GM21423 (cell line): ENCODE measurements around the gene SFTPB.
"Not testable (repeated sequence)": the region's sequence is repeated elsewhere in the genome, so short reads cannot be mapped to it uniquely, and the experiment has no call there.

Experiments
- ATAC-seq: cut with Tn5 transposase; IDR thresholded peaks from one replicate; pipeline ENCODE4 v1.9.1; 2021; ENCODE audit warnings: mild to moderate bottlenecking, moderate library complexity; ENCODE audit not compliant: unreplicated experiment

The SFTPB gene

DNA sequence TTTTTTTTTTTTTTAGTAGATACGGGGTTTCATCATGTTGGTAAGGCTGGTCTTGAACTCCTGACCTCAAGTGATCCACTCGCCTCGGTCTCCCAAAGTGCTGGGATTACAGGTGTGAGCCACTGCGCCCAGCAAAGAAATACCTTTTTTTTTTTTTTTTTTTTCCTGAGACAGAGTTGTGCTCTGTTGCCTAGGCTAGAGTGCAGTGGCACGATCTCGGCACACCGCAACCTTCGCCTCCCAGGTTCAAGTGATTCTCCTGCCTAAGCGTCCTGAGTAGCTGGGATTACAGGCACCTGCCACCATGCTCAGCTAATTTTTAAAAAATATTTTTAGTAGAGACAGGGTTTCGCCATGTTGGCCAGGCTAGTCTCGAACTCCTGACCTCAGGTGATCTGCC lies 7.7 kb downstream of the SFTPB start:
- ATAC-seq = not testable (repeated sequence)

DNA sequence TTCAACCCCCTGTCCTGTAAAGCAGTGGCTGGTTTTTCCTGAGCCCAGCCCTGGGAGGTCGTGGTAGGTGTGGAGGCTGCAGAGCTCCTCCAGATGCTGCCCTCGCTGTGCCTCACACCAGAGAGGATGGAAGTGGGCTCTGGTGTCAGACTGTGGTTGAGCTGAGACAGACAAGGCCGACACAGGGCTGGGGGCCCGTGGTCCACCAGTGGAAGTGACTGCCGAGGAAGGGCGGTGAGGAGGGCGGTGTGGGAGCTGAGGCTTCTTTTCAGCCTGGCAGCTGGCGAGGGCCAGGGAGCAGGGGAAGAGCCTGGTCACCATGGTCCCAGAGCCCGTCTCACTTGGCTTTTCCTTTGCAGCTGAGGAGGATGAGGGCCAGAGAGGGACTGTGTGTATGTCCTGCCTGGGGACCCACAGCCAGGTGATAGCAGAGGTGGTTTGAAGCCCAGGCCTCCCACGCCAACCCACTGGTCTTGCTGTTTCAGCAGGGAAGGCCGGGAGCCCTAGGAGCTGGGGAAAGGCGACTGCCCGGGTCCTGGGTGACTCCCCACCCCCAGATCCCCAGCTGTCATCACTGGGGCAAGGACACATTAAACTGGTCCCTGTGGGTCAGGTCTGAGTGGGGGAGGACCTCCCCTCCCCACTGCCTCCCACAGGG lies 8.5 kb downstream of the SFTPB start:
- ATAC-seq = no peak

DNA sequence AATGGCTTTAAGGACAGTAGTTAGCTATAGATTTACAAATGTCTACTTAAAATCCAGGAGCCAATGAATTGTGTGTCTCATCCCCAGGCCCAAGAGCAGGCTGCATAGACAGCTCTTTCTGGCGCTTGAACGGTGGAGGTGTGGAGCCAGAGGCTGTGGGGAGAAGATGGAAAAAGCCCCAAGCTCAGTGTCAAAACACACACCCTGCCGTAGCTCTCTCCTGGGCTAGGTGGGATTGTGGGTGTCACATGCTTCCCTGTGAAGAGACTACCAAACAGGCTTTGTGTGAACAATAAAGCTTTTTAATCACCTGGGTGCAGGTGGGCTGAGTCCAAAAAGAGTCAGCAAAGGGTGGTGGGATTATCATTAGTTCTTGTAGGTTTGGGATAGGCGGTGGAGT lies 10.6 kb downstream of the SFTPB start:
- not testable (repeated sequence) for ATAC-seq

DNA sequence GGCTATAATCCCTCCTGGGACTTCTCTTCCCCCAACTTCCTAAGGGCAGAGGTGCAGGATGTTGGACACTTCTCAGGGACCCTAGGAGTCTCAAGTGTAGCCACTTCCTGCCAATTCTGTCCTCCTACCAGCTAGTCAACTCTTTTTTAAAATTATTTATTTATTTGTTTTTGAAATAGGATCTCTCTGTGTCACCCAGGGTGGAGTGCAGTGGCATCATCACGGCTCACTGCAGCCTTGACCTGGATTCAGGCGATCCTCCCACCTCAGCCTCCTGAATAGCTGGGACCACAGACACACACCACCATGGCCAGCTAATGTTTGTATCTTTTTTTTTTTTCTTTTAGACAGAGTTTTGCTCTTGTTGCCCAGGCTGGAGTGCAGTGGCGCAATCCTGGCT lies 11.5 kb downstream of the SFTPB start:
- ATAC-seq = no peak

DNA sequence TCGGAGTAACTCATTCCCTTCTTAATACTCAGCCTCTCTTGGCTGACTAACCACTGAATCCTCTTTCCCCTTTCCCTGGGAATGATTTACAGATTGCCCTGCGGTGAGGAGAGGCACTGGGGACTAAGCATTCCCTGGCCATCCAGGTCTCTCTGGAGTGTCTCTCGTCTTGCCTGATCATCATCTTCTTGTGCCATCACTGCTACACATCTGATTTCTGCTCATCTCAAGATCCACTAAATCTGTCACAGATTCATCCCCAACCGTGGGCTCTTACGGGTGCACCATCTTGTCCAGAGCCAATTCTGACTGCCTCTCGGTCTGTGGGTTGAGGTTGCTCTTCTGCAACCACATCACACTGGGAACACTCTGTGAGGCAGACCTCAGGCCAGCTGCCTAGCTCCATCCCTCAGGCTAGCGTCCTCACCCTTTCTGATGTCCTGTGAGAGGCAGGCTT lies 12.0 kb downstream of the SFTPB start:
- ATAC-seq = no peak

DNA sequence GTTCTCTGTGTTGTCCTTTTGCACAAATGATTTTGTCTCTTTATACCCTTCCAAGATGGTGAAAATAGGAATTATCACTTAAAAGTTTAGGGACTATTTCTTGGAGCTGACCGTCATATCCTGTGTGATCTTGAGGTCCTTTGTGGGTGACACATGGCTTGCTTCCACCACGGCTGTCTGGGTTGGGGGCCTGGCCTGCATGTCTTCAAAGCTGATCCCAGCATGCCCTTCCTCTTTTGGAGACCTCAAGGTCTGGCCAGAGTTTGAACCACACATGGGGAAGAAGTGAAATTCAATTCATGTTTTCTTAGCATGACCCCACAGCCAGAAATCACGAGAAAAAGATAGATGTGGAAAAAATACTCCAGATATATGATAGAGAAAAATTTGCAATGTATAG lies 14.0 kb downstream of the SFTPB start:
- ATAC-seq = no peak

DNA sequence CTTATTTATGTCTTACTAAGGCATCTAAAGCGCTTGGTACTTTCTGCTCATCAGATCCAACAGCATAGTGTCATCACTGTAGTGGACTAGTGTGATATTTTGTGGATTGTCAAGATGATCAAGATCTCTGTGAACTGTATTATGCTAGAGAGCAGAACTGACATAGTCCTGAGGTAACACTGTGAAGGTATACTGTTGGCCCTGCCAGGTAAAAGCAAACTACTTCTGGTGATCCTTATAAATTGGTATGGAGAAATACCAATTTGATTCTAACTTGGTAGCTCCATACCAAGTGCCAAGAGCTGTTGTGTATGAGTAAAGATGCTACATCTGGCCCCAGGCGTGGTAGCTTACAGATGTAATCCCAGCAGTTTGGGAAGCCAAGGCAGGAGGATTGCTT lies 15.9 kb downstream of the SFTPB start:
- ATAC-seq = no peak

DNA sequence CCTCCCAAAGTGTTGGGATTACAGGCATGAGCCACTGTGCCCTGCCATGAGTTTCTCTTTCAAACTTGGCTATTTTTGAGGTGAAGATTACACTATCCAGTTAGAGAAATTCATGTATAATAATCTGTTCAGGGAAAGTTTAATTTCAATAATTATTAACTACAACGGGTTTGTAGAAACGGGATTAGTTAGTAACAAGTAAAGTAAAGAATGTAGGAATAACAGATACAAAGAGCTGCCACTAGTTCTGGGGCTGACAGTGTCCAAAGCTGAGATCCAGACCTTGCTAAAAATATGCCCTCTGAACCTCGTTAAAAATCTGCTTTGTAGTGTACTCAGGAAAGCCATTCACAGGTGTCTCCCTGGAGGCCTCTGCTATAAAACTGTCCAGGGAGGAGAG lies 16.9 kb downstream of the SFTPB start:
- no peak for ATAC-seq

DNA sequence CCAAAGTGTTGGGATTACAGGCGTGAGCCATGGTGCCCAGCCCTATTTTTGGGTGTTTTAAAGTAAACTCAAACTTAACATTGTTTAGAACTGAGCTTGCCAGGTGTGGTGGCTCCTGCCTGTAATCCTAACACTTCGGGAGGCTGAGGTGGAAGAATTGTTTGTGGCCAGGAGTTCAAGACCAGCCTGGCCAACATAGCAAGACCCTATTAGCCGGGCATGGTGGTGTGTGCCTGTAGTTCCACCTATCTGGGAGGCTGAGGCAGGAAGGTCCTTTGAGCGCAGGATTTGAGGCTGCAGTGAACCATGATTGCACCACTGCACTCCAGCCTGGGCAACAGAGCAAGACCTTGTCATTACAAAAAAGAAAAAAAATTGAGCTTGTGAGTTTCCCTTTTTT lies 17.5 kb downstream of the SFTPB start:
- ATAC-seq = no peak

DNA sequence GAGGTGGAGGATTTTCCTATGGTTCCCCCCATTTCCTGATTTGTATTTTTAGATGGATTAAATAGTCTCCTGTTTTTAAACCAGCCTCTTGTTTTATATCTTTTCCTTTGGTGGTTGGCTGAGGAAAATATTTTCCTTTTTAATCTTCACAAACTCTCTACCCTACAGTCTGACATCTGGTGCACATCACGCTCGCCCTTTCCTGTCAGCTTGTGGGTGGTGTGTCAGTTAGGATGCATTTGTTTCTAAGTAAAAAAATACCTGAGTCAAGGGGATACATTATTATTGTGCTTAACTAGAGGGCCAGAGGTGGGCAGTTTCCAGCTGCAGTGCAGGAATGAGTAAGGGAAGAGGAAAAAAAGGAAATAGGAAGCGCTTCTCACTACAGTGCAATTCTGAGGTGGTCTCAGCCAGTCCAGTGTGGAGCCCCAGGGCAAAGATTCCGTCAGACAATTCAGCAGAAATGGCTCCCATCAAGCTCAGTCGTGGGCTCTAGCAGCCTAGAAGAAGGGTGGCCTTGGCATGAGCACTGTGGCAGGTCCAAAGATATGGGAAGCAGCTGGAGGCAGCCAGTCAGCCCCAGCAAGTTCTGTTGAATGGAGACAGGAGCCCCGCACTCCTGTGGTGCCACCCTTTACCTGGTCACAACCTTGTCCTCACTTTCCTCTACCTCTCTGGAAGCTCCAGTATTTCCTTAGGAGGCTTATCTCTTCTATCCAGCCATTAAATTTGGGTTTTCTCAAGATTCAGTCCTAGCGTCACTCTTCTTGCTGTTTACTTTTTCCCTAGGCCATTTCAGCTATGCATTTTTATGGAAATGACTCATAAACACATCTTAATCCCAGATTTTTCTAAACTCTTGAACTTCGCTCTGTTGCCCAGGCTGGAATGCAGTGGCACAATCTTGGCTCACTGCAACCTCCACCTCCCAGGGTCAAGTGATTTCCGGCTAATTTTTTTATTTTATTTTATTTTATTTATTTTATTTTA lies 18.5 kb downstream of the SFTPB start:
- no peak for ATAC-seq

DNA sequence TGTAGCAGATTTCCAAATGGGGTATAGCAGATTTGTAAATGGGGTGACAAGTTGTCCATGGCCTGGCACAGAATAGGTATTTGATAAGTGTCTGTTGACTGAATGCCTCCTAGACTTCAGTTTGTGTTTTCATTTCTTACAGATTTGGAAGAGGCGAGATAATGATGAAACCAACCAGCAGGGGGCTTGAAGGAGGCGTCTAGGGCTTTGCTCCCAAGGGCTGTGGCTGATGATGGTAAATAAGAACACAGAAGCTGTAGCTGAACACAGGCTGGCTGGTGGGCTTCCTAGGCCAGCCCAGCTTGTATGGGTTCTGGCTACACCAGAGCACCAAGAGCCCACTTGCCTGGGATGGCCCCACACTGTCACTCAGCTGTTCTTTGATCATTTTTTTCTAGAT lies 19.4 kb downstream of the SFTPB start:
- ATAC-seq = no peak

DNA sequence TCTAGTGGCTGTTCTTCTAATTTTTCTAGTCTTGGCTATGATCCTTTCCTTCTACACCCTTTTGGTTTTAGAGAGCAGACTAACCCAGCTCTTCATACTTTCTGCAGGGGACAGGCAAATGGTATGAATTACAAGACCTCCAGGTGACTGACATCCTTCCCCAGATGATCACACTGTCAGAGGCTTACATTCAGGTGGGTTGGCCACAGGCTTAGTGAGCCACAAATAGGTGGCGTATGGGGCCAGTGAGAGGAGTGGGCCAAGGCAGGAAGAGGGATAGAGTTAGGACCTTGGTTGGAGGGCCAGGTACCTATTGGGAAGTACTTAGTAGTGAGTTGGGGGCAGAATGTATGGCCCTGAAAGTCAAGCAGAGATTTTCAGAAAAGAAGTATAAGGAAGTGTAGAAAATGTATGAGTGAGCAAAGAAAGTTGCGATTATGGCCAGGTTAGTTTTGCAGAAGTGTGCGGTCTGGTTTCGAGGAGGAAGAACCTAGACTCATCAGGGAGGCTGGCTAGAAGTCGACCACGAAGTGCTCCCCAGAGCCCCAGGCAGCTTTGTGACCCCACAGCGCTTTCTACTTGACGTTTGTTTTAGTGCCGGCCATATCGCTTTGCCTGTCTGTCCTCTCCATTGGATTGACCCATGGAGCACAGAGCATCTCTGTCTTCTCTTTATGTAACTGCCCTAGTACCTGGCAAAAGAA lies 20.0 kb downstream of the SFTPB start:
- ATAC-seq = peak; percentile 56

DNA sequence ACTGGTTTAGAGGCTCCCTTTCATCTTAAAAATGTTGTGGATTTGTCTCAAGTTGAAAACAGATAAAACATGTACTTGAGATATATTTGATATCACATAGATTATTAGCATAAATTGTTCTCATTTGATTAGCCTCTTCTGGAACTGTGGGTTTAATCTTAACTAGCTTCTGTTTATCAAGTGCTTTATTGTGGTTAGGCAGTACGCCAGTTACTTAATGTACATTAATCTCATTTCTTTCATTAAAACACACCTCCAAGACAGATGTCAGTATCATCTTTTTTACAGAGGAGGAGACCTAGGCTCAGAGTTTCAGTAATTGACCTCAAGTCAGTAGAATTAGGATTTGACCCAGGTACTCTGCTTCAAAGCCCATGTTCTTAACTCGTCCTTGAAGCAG lies 21.8 kb downstream of the SFTPB start:
- ATAC-seq = no peak

DNA sequence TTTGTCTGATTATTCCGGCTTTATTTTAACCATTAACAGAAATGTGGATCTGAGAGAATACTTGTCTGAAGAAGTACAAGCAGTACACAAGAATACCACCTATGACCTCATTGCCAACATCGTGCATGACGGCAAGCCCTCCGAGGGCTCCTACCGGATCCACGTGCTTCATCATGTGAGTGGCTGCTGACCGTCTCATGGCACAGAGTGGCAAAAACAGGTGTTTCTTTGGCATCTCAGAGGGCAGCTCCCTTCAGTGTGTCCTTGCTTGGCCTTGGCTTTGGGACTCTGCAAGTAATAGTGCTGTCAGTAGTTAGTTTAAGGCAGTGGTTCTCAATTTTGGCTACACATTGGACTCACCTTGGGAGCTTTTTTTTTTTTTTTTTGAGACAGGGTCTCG lies 23.1 kb downstream of the SFTPB start:
- no peak for ATAC-seq

DNA sequence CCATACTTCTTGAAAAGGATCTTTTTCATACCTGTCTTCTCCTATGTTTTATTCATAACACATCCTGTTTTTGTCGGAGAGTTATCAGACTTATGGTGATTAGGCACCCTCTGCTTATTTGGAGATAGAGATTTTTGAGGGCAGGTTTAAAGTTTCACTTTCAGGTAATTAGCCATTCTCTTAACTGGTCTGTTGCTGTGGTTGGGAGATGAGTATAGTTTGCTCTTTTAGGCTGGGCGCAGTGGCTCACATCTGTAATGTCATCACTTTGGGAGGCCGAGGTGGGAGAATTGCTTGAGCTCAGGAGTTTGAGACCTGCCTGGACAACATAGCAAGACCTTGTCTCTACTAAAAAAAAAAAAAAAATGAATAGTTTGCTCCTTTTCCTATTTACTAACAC lies 25.3 kb downstream of the SFTPB start:
- peak; percentile 51 for ATAC-seq

DNA sequence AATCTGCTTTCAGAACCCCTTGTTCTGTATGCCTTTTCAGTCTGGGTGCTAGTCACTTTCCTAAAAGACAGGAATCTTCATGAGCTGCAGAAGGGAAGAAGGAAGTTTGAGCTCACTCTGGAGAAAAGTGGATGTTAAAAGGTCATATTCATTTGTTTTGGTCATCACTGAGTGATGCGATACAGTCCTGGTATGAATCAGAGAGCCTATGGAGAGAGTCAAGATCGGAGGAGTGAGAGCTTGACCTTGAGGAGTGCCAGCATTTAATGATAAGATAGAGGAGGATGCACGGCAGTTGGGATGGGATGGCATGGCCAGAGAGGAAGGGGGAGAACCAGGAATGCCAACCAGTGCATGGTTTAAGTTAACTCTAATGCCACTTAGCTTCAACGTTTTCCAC lies 32.4 kb downstream of the SFTPB start:
- no peak for ATAC-seq

DNA sequence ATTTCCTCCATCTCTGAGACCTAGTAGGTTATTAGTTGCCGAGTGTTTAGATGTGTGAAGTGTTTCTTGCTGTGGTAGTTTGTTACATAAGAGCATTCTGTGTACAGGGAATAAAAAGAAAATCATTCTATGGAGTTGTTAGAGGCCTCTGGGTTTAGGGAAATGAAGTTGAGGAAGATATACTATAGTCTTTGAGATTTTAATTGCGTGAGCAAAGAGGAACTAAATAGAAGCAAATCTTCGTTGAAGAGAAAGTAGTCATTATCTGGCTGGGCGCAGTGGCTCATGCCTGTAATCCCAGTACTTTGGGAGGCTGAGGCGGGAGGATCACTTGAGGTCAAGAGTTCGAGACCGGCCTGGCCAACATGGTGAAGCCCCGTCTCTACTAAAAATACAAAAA lies 33.0 kb downstream of the SFTPB start:
- ATAC-seq = no peak

DNA sequence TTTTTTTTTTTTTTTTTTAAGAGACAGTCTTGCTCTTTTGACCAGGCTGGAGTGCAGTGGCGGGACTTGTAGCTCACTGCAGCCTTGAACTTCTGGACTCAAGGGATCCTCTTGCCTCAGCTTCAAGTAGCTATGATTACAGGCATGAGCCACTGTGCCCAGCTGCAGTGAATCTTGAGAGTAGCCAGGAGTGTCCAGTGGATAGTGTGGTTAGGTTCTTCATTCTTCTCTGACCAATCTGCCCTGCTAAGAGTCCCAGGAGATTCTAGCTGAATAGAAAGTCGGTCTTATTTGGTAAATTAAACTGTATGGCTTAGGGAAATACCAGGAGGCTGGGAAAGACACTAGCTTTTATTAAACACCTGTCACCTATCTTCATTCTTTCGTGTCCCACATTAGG lies 36.7 kb downstream of the SFTPB start:
- ATAC-seq = no peak

DNA sequence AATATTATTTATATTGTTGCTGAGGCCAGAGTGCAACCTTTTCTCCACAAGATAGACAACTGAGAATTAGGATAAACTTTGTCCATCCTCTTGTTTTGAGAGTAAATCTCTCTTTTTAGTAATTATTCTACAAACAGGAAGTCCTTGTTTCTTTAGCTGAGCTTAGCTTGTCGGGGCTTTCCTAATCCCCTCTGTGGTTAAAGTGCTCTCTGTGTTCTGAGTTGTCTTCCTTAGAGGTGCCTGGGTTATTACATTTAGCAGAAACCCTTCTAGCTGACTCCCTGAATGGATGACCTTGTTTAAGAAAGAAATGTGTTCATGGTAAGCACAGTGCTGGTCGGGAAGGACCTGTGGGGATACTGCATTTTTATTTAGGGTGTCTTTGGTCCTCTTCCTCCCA lies 39.3 kb downstream of the SFTPB start:
- ATAC-seq = no peak

DNA sequence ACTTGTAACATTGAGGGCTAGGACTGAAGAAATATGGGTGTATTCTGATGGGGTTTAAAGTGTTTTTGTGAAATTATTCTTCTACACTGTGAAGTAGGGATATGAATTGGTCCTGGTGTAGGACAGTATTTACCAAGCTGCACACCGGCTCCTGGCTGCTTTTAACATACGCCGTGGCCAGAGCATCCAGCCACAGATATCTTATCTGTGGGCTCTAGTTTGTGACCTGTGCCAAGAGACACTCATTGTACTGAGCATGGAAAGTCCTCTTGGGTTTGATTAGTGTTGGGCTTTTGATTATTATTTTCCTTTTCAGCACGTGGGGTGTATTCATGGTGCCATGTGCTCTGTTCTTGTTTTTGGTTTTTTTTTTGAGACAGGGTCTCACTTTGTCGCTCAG lies 44.0 kb downstream of the SFTPB start:
- ATAC-seq = no peak

DNA sequence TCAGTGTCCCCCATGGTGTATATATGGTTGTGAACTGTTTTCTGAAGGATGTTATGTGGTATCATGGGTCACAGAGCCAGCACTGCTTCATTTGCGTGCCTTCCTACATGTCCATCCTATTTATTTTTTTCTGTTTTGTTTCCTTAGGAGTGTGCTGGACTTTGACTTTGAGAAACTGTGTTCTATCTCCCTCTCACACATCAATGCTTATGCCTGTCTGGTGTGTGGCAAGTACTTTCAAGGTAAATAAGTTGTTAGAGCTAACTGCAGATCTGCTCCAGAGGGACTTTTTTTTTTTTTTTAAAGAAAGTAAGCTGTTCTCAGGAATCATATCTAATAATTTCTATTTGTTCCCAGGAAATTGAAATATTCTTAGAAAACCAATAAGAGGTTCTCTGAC lies 46.7 kb downstream of the SFTPB start:
- no peak for ATAC-seq

DNA sequence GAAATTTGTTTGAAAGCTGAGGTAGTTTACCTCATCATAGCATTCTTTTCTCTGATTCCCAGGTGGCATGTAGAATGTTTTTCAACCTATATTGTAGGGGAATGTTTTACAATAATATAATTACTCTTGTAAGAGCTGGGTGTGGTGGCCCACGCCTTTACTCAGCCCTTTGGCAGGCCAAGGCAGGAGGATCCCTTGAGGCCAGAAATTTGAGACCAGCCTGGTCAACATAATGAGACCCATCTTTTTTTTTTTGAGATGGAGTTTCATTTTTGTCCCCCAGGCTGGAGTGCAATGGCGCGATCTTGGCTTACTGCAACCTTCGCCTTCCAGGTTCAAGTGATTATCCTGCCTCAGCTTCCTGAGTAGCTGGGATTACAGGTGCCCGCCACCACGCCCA lies 48.4 kb downstream of the SFTPB start:
- ATAC-seq = no peak
